IMR-90 (cell line): Measurements from ENCODE around the gene FSTL5. TPM values are rescaled to one million over a fixed set of nuclear protein-coding genes. Genes with fewer than 3 reads are reported as not detected.

Experiments used
- ATAC-seq: fragments of 200-7000 bp; cut with Tn5 transposase; 2 replicates; pipeline ENCODE4 v1.9.1; 2020; ENCODE audit warnings: low read depth, mild to moderate bottlenecking, moderate library complexity
- BruUV-seq: library from RNA; stranded (reverse); fragments of 400-500 nt; replicated peaks from 2 replicates; lab custom pipeline; 2021; lab: Mats Ljungman, UMichigan
- CTCF ChIA-PET: fragments of 300-600 bp; formaldehyde crosslinking; extraction: SDS; loops from one replicate; lab custom pipeline; 2021; ENCODE audit warnings: antibody characterized with exemption; lab: Yijun Ruan, JAX
- POLR2A ChIA-PET: fragments of 300-600 bp; sonication (Branson Sonifier 250); formaldehyde crosslinking; loops from one replicate; lab custom pipeline; 2022; ENCODE audit warnings: antibody characterized with exemption; ENCODE audit not compliant: unreplicated experiment; lab: Charles Lee
- DNase-seq: peaks from one replicate; pipeline ENCODE4 v3.0.0; 2013
- H2AFZ ChIP-seq: replicated peaks from 2 replicates; pipeline ENCODE3; 2013; ENCODE audit warnings: low read length, mild to moderate bottlenecking; ENCODE audit not compliant: poor library complexity
- H2AK5ac ChIP-seq: 2 replicates; pipeline ENCODE4 v1.6.1; 2013; ENCODE audit warnings: low read depth, low read length, inconsistent platforms
- H2AK9ac ChIP-seq: replicated peaks from 2 replicates; pipeline ENCODE3; 2013; ENCODE audit warnings: mild to moderate bottlenecking, low read depth, low read length, moderate library complexity; ENCODE audit not compliant: poor library complexity
- H2BK120ac ChIP-seq: 2 replicates; pipeline ENCODE4 v1.6.1; 2013; ENCODE audit warnings: low read depth, low read length, inconsistent platforms
- H2BK15ac ChIP-seq: 3 replicates; pipeline ENCODE4 v1.6.1; 2013; ENCODE audit warnings: low read depth, low read length, inconsistent platforms
- H2BK20ac ChIP-seq: 2 replicates; pipeline ENCODE4 v1.6.1; 2013; ENCODE audit warnings: low read depth, mild to moderate bottlenecking, inconsistent platforms, low read length, moderate library complexity
- H2BK5ac ChIP-seq: 2 replicates; pipeline ENCODE4 v1.6.1; 2013; ENCODE audit warnings: mild to moderate bottlenecking, low read depth, low read length, inconsistent platforms; ENCODE audit not compliant: poor library complexity, severe bottlenecking
- H3K14ac ChIP-seq: replicated peaks from 2 replicates; pipeline ENCODE4 v1.6.1; 2013; ENCODE audit warnings: low read depth, low read length, inconsistent platforms
- H3K18ac ChIP-seq: 2 replicates; pipeline ENCODE4 v1.6.1; 2013; ENCODE audit warnings: low read depth, low read length, control low read depth
- H3K23ac ChIP-seq: 2 replicates; pipeline ENCODE4 v1.6.1; 2013; ENCODE audit warnings: low read depth, low read length, inconsistent platforms
- H3K27ac ChIP-seq: 2 replicates; pipeline ENCODE4 v1.5.1; 2013; ENCODE audit warnings: mild to moderate bottlenecking, control low read depth, low read length; ENCODE audit not compliant: insufficient read depth
- H3K27me3 ChIP-seq: 2 replicates; pipeline ENCODE4 v1.6.1; 2013; ENCODE audit warnings: low read length; ENCODE audit not compliant: control insufficient read depth, insufficient read depth
- H3K36me3 ChIP-seq: 2 replicates; pipeline ENCODE4 v1.6.1; 2013; ENCODE audit warnings: low read length, mixed read lengths; ENCODE audit not compliant: control insufficient read depth, insufficient read depth
- H3K4ac ChIP-seq: 2 replicates; pipeline ENCODE4 v1.6.1; 2013; ENCODE audit warnings: low read depth, low read length, inconsistent platforms
- H3K4me1 ChIP-seq: 2 replicates; pipeline ENCODE4 v1.6.1; 2013; ENCODE audit warnings: low read length, mixed read lengths; ENCODE audit not compliant: control insufficient read depth, insufficient read depth
- H3K4me2 ChIP-seq: 2 replicates; pipeline ENCODE4 v1.6.1; 2013; ENCODE audit warnings: low read depth, mild to moderate bottlenecking, control low read depth, low read length, moderate library complexity
- H3K4me3 ChIP-seq: 2 replicates; pipeline ENCODE4 v1.5.1; 2013; ENCODE audit warnings: low read depth, mild to moderate bottlenecking, control low read depth, low read length, moderate library complexity; ENCODE audit not compliant: insufficient read depth
- H3K56ac ChIP-seq: 2 replicates; pipeline ENCODE4 v1.6.1; 2013; ENCODE audit warnings: low read length, inconsistent platforms; ENCODE audit not compliant: insufficient read depth; ENCODE audit errors: extremely low read depth
- H3K79me1 ChIP-seq, 2 experiments: 2 replicates each; pipeline ENCODE4 v1.6.1; 2013; ENCODE audit warnings: low read length in 2 of 2, inconsistent platforms in 1 of 2, low read depth in 1 of 2
- H3K9ac ChIP-seq: 2 replicates; pipeline ENCODE4 v1.6.1; 2013; ENCODE audit warnings: low read depth, low read length, control low read depth
- H3K9me1 ChIP-seq: 2 replicates; pipeline ENCODE4 v1.6.1; 2013; ENCODE audit warnings: low read length, inconsistent platforms; ENCODE audit not compliant: insufficient read depth
- H3K9me3 ChIP-seq: 2 replicates; pipeline ENCODE4 v1.6.1; 2013; ENCODE audit warnings: low read length; ENCODE audit not compliant: control insufficient read depth, insufficient read depth
- H4K20me1 ChIP-seq: 2 replicates; pipeline ENCODE4 v1.6.1; 2013; ENCODE audit warnings: low read length, inconsistent platforms; ENCODE audit not compliant: insufficient read depth
- H4K5ac ChIP-seq: 2 replicates; pipeline ENCODE4 v1.6.1; 2013; ENCODE audit warnings: mild to moderate bottlenecking, low read depth, low read length, control low read depth
- H4K8ac ChIP-seq, 2 experiments: 2 replicates each; pipeline ENCODE4 v1.6.1; 2013; ENCODE audit warnings: low read depth in 2 of 2, low read length in 2 of 2, control low read depth in 1 of 2, inconsistent platforms in 1 of 2
- H4K91ac ChIP-seq: 2 replicates; pipeline ENCODE4 v1.6.1; 2013; ENCODE audit warnings: low read depth, low read length, inconsistent platforms; ENCODE audit not compliant: insufficient read depth
- BHLHE40 ChIP-seq: fragments of 150-350 bp; IDR thresholded peaks from 2 replicates; pipeline ENCODE4 v1.6.1; 2016; ENCODE audit warnings: mild to moderate bottlenecking, low read depth, low read length
- CHD1 ChIP-seq: IDR thresholded peaks from 2 replicates; pipeline ENCODE4 v1.6.1; 2012; ENCODE audit warnings: low read depth, low read length, improper control_type of control experiment
- CTCF ChIP-seq: conservative IDR thresholded peaks from 2 replicates; pipeline ENCODE4 v1.5.1; 2012; ENCODE audit warnings: mild to moderate bottlenecking, low read depth, low read length, improper control_type of control experiment
- ELK1 ChIP-seq: fragments of 150-350 bp; IDR thresholded peaks from 2 replicates; pipeline ENCODE4 v1.6.1; 2016; ENCODE audit warnings: low read depth, mild to moderate bottlenecking, low read length, moderate library complexity, borderline replicate concordance
- FOS ChIP-seq: fragments of 150-350 bp; IDR thresholded peaks from 2 replicates; pipeline ENCODE4 v1.6.1; 2016; ENCODE audit warnings: low read depth, low read length
- MAFK ChIP-seq: IDR thresholded peaks from 2 replicates; pipeline ENCODE4 v1.6.1; 2012; ENCODE audit warnings: low read depth, low read length, improper control_type of control experiment
- MAZ ChIP-seq: IDR thresholded peaks from 2 replicates; pipeline ENCODE4 v1.6.1; 2012; ENCODE audit warnings: low read depth, mild to moderate bottlenecking, low read length, improper control_type of control experiment, moderate library complexity, borderline replicate concordance
- MXI1 ChIP-seq: IDR thresholded peaks from 2 replicates; pipeline ENCODE4 v1.6.1; 2012; ENCODE audit warnings: low read depth, mild to moderate bottlenecking, low read length, moderate library complexity, borderline replicate concordance
- POLR2A ChIP-seq: IDR thresholded peaks from 2 replicates; pipeline ENCODE4 v1.6.1; 2012; ENCODE audit warnings: mild to moderate bottlenecking, low read depth, low read length
- RAD21 ChIP-seq: IDR thresholded peaks from 2 replicates; pipeline ENCODE4 v1.6.1; 2012; ENCODE audit warnings: low read length, improper control_type of control experiment
- RFX5 ChIP-seq: IDR thresholded peaks from 2 replicates; pipeline ENCODE4 v1.8.0; 2012; ENCODE audit warnings: low read depth, mild to moderate bottlenecking, low read length, moderate library complexity
- SMC3 ChIP-seq: fragments of 150-350 bp; IDR thresholded peaks from 2 replicates; pipeline ENCODE4 v1.6.1; 2016; ENCODE audit warnings: low read depth, mild to moderate bottlenecking, antibody characterized with exemption, low read length, moderate library complexity
- WGBS, 2 experiments: methylation state at CpG; one replicate each; pipeline versions ENCODE4 v1.1.5 to v1.1.7; 2013; ENCODE audit warnings: missing lambda C conversion rate in 2 of 2; ENCODE audit not compliant: insufficient read length in 1 of 2; ENCODE audit errors: extremely low coverage in 2 of 2; 5-methylcytosine and 5-hydroxymethylcytosine counted together
- dilution Hi-C: fragments of 300-500 bp; cut with HindIII; formaldehyde crosslinking; loops from one replicate; pipeline ENCODE4 v1.14.3; 2018; ENCODE audit warnings: low sequenced_read_pairs; ENCODE audit not compliant: unreplicated experiment
- in situ Hi-C: fragments of 300-500 bp; cut with MboI; formaldehyde crosslinking; loops from 3 replicates; pipeline ENCODE4 v1.14.3; 2019; ENCODE audit warnings: low sequenced_read_pairs, inconsistent platforms, mixed read lengths
- intact Hi-C: fragments of 100-400 bp; cut with micrococcal nuclease; formaldehyde crosslinking; loops from 2 replicates; pipeline ENCODE4 v1.10.0; 2022
- polyA plus RNA-seq, 3 experiments: library from polyadenylated mRNA; depleted of rRNA; stranded (reverse); fragments of >200 nt; gene quantifications; 2 replicates each; pipeline ENCODE4 v1.2.3, GENCODE V29; 2012; ENCODE audit warnings: low replicate concordance in 1 of 3
- total RNA-seq: library from RNA; depleted of rRNA; stranded (reverse); fragments of >200 nt; gene quantifications from 2 replicates; pipeline ENCODE4 v1.2.3, GENCODE V29; 2012

The FSTL5 gene
- total and polyA plus RNA-seq, 2 of the 4 experiments (the other 2 are of a cell fraction): under 0.01 TPM; not detected in 1

GRCh38 chr4:162201673-162202072, 37.9 kb upstream of the FSTL5 start:
- TF ChIP-seq MAZ (no peak), MXI1 (no peak), POLR2A (no peak), ELK1 (no peak), RAD21 (no peak), RFX5 (no peak), SMC3 (no peak), CHD1 (no peak), CTCF (no peak), MAFK (no peak), FOS (no peak), BHLHE40 (no peak)
- no CpG with 5 or more reads among the region's 2 CpGs for WGBS, 2 experiments

More at GRCh38 chr4:162201673-162202072, 37.9 kb upstream of the FSTL5 start:
- dilution Hi-C loops: no loop called here
- H3K27ac ChIP-seq: no peak overlapping the region
- no peaks in the 10 kb centered on the region for H3K9me1 ChIP-seq
- ATAC-seq: no peak
- H2BK5ac ChIP-seq: no peak overlapping the region
- H2BK120ac ChIP-seq: no peak overlapping the region
- no peak overlapping the region for H2AK9ac ChIP-seq
- no peak overlapping the region for H4K8ac ChIP-seq
- no peak overlapping the region for H3K23ac ChIP-seq
- no peak overlapping the region for H3K56ac ChIP-seq
- no peak overlapping the region for H3K4me3 ChIP-seq
- ChIA-PET POLR2A (no interaction called here), CTCF (no interaction called here)
- DNase-seq: no peak
- H2AFZ ChIP-seq: no peak overlapping the region
- H3K36me3 ChIP-seq: no peaks in the 10 kb centered on the region
- H3K9me3 ChIP-seq: peaks cover 3% of the 10 kb centered on the region; the same call in 1 of the 2 replicates
- BruUV-seq: no TSS peak
- no peaks in the 10 kb centered on the region for H3K79me1 ChIP-seq
- H3K4me1 ChIP-seq: no peaks in the 10 kb centered on the region
- H3K4ac ChIP-seq: no peak overlapping the region
- H4K91ac ChIP-seq: no peak overlapping the region
- no peak overlapping the region for H3K9ac ChIP-seq
- no peak overlapping the region for H3K14ac ChIP-seq
- H4K20me1 ChIP-seq: no peaks in the 10 kb centered on the region
- intact Hi-C loops: no loop called here
- H2BK15ac ChIP-seq: no peak overlapping the region
- no peak overlapping the region for H2AK5ac ChIP-seq
- no peak overlapping the region for H3K4me2 ChIP-seq
- no peak overlapping the region for H3K18ac ChIP-seq
- no peak overlapping the region for H4K5ac ChIP-seq
- no peak overlapping the region for H2BK20ac ChIP-seq
- in situ Hi-C loops: no loop called here
- no peaks in the 10 kb centered on the region for H3K27me3 ChIP-seq
